Right lung (tissue), 5 donors: ENCODE results near the gene SDK1. TPM values are rescaled to one million over a fixed set of nuclear protein-coding genes. Genes with fewer than 3 reads are reported as not detected.
"Not testable (repeated sequence)": the region's sequence is repeated elsewhere in the genome, so short reads cannot be mapped to it uniquely, and the experiment has no call there.

Experiments
- DNase-seq, 2 donors: peaks; one replicate each; pipeline ENCODE4 v3.0.0-alpha.2; 2013
- polyA plus RNA-seq, 5 donors: library from polyadenylated mRNA; unstranded; fragments of 120-200 nt; gene quantifications; one replicate each; pipeline versions ENCODE4 v1.2.1 to v1.2.3, GENCODE V29; 2013; ENCODE audit warnings: inconsistent platforms in 1 of 5, low replicate concordance in 1 of 5; ENCODE audit not compliant: insufficient read length in 5 of 5, insufficient read depth in 1 of 5

Gene SDK1
- polyA plus RNA-seq, 5 donors, result 8.1 to 19.5 (median 9.5) TPM

- DNase-seq, result no peak
These were observed 943.6 kb downstream of the SDK1 start for GRCh38 chr7:4244635-4245034.

GRCh38 chr7:4245135-4245865 lies 944.2 kb downstream of the SDK1 start:
- DNase-seq, result no peak

- no peak for DNase-seq
These were observed 944.9 kb downstream of the SDK1 start for GRCh38 chr7:4245866-4246470.

- DNase-seq, result no peak
These were observed 945.5 kb downstream of the SDK1 start for GRCh38 chr7:4246536-4246935.

GRCh38 chr7:4247106-4247876 lies 946.2 kb downstream of the SDK1 start:
- no peak for DNase-seq

GRCh38 chr7:4248295-4248694 lies 947.2 kb downstream of the SDK1 start:
- no peak for DNase-seq

GRCh38 chr7:4249241-4249640 lies 948.2 kb downstream of the SDK1 start:
- DNase-seq, result no peak

GRCh38 chr7:4255336-4255735 lies 954.3 kb downstream of the SDK1 start:
- DNase-seq, result no peak

- peak; percentile 29 to 33 for DNase-seq
These were observed 955.2 kb downstream of the SDK1 start for GRCh38 chr7:4256286-4256685.

GRCh38 chr7:4257146-4258111 lies 956.4 kb downstream of the SDK1 start:
- DNase-seq, result peak; percentile 26

- not testable (repeated sequence) for DNase-seq
These were observed 959.1 kb downstream of the SDK1 start for GRCh38 chr7:4260116-4260515.

GRCh38 chr7:4260867-4261600 lies 960.0 kb downstream of the SDK1 start:
- peak; percentile 59 to 67 for DNase-seq

- no peak for DNase-seq
These were observed 960.5 kb downstream of the SDK1 start for GRCh38 chr7:4261601-4261960.

GRCh38 chr7:4264206-4264605 lies 963.2 kb downstream of the SDK1 start:
- not testable (repeated sequence) for DNase-seq

- no peak for DNase-seq
These were observed 964.0 kb downstream of the SDK1 start for GRCh38 chr7:4265066-4265465.

GRCh38 chr7:4265676-4266075 lies 964.6 kb downstream of the SDK1 start:
- DNase-seq, result no peak

GRCh38 chr7:4266270-4267040 lies 965.4 kb downstream of the SDK1 start:
- no peak for DNase-seq

- DNase-seq, result peak; percentile 17 to 22
These were observed 966.4 kb downstream of the SDK1 start for GRCh38 chr7:4267341-4268039.
